HL-60 (cell line): ENCODE data around the gene GRAMD2B.

Source experiments
- POLR2AphosphoS5 ChIP-seq: IDR thresholded peaks from 2 replicates; pipeline ENCODE4 v1.6.1; 2012; ENCODE audit warnings: low read depth
- TF ChIP-seq, protein P1 (sequence below): IDR thresholded peaks from 2 replicates; pipeline ENCODE4 v1.6.1; 2012; ENCODE audit warnings: low read depth; ENCODE audit not compliant: insufficient replicate concordance
- TF ChIP-seq, protein P2 (sequence below): IDR thresholded peaks from one replicate; pipeline ENCODE4 v1.5.1; 2011; ENCODE audit warnings: low read length, control low read depth, inconsistent platforms; ENCODE audit not compliant: insufficient read depth

DNA sequence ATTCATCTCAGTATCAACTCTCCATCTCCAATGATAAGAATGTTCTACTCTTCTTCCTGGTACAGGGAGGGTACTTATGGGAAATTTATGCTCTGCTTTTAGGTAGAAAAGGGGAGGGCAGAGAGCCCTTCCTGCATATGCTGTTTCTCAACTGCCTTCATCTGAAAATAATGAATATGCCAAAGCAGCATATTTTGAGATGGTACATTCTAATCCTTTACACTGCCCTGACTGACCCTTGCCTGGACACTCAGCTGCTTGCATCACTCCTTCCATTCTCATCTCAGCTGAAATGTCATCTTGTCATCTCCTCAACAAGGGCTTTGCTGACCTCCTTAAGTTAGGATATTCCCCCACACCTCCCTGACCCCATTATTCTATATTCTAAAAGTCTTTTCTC is 103.3 kb downstream of the GRAMD2B start:
- TF ChIP-seq, protein P1, sequence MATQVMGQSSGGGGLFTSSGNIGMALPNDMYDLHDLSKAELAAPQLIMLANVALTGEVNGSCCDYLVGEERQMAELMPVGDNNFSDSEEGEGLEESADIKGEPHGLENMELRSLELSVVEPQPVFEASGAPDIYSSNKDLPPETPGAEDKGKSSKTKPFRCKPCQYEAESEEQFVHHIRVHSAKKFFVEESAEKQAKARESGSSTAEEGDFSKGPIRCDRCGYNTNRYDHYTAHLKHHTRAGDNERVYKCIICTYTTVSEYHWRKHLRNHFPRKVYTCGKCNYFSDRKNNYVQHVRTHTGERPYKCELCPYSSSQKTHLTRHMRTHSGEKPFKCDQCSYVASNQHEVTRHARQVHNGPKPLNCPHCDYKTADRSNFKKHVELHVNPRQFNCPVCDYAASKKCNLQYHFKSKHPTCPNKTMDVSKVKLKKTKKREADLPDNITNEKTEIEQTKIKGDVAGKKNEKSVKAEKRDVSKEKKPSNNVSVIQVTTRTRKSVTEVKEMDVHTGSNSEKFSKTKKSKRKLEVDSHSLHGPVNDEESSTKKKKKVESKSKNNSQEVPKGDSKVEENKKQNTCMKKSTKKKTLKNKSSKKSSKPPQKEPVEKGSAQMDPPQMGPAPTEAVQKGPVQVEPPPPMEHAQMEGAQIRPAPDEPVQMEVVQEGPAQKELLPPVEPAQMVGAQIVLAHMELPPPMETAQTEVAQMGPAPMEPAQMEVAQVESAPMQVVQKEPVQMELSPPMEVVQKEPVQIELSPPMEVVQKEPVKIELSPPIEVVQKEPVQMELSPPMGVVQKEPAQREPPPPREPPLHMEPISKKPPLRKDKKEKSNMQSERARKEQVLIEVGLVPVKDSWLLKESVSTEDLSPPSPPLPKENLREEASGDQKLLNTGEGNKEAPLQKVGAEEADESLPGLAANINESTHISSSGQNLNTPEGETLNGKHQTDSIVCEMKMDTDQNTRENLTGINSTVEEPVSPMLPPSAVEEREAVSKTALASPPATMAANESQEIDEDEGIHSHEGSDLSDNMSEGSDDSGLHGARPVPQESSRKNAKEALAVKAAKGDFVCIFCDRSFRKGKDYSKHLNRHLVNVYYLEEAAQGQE, result no peak
- TF ChIP-seq, protein P2, sequence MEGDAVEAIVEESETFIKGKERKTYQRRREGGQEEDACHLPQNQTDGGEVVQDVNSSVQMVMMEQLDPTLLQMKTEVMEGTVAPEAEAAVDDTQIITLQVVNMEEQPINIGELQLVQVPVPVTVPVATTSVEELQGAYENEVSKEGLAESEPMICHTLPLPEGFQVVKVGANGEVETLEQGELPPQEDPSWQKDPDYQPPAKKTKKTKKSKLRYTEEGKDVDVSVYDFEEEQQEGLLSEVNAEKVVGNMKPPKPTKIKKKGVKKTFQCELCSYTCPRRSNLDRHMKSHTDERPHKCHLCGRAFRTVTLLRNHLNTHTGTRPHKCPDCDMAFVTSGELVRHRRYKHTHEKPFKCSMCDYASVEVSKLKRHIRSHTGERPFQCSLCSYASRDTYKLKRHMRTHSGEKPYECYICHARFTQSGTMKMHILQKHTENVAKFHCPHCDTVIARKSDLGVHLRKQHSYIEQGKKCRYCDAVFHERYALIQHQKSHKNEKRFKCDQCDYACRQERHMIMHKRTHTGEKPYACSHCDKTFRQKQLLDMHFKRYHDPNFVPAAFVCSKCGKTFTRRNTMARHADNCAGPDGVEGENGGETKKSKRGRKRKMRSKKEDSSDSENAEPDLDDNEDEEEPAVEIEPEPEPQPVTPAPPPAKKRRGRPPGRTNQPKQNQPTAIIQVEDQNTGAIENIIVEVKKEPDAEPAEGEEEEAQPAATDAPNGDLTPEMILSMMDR, result no peak
- no peak for TF ChIP-seq POLR2AphosphoS5
